Epithelial cell of esophagus (primary cell): ENCODE results near the gene ZNF440.
"Not testable (repeated sequence)": the region's sequence is repeated elsewhere in the genome, so short reads cannot be mapped to it uniquely, and the experiment has no call there.

Experiments used
- DNase-seq: peaks from one replicate; pipeline ENCODE4 v3.0.0; 2010; ENCODE audit warnings: low read depth
- H3K4me3 ChIP-seq: 2 replicates; pipeline ENCODE4 v1.5.1; 2011; ENCODE audit warnings: mild to moderate bottlenecking, low read length, control low read depth
- CTCF ChIP-seq: IDR thresholded peaks from 2 replicates; pipeline ENCODE4 v1.5.1; 2011; ENCODE audit warnings: low read depth, mild to moderate bottlenecking, low read length, control low read depth, inconsistent platforms; ENCODE audit not compliant: insufficient read depth; ENCODE audit errors: missing control alignments

The ZNF440 gene

GRCh38 chr19:11873762-11874161, 59.7 kb downstream of the ZNF440 start:
- DNase-seq: no peak
- TF ChIP-seq CTCF: no peak
- no peak overlapping the region for H3K4me3 ChIP-seq

GRCh38 chr19:11879687-11880266, 65.7 kb downstream of the ZNF440 start:
- DNase-seq, H3K4me3 ChIP-seq: not testable (repeated sequence)
- TF ChIP-seq CTCF: peak; percentile 5

- TF ChIP-seq CTCF: no peak
- H3K4me3 ChIP-seq: no peak overlapping the region
- no peak for DNase-seq
These were observed 66.5 kb downstream of the ZNF440 start for GRCh38 chr19:11880598-11880997.

- TF ChIP-seq CTCF: peak; percentile 74
- DNase-seq: peak; percentile 59
- no peak overlapping the region for H3K4me3 ChIP-seq
These were observed 67.2 kb downstream of the ZNF440 start for GRCh38 chr19:11881151-11881800.

- H3K4me3 ChIP-seq: no peak overlapping the region
- DNase-seq: no peak
- no peak for TF ChIP-seq CTCF
These were observed 68.5 kb downstream of the ZNF440 start for GRCh38 chr19:11882606-11883005.
